HEK293 (cell line): Measurements from ENCODE around the gene KIFAP3.

Experiments used
- CTCF ChIA-PET: fragments of 350-600 bp; formaldehyde crosslinking; extraction: SDS; loops from one replicate; lab custom pipeline; 2021; ENCODE audit warnings: antibody characterized with exemption; lab: Yijun Ruan, JAX
- POLR2A ChIA-PET: fragments of 300-600 bp; formaldehyde crosslinking; extraction: SDS; loops from one replicate; lab custom pipeline; 2020; ENCODE audit warnings: antibody characterized with exemption, inconsistent platforms; lab: Yijun Ruan, JAX
- H3K27ac ChIP-seq: fragments of 200-500 bp; sonication (Bioruptor generic); 2 replicates; pipeline ENCODE4 v1.5.1; 2014; ENCODE audit warnings: low read depth, low read length, control low read depth, inconsistent platforms; ENCODE audit errors: extremely low read depth
- H3K36me3 ChIP-seq, 2 experiments: fragments of 200-500 bp in 1 of 2; sonication (Bioruptor generic) in 1 of 2; 1 replicate in 1 of 2; 2 replicates in 1 of 2; pipeline ENCODE4 v1.5.1; 2014 to 2017; ENCODE audit warnings: inconsistent platforms in 2 of 2, low read length in 2 of 2; ENCODE audit not compliant: control insufficient read depth in 2 of 2, insufficient read depth in 1 of 2
- H3K4me1 ChIP-seq: fragments of 200-500 bp; sonication (Bioruptor generic); 2 replicates; pipeline ENCODE4 v1.5.1; 2014; ENCODE audit warnings: mild to moderate bottlenecking, low read length, inconsistent platforms; ENCODE audit not compliant: control insufficient read depth, insufficient read depth
- H3K4me3 ChIP-seq: 2 replicates; pipeline ENCODE4 v1.5.1; 2011; ENCODE audit warnings: low read depth, mild to moderate bottlenecking, control low read depth, low read length, moderate library complexity
- H3K9me3 ChIP-seq: fragments of 200-500 bp; sonication (Bioruptor generic); 2 replicates; pipeline ENCODE4 v1.5.1; 2014; ENCODE audit warnings: low read depth, low read length, inconsistent platforms; ENCODE audit not compliant: control insufficient read depth, insufficient read depth
- MYNN ChIP-seq: fragments of 450-650 bp; formaldehyde crosslinking; IDR thresholded peaks from 2 replicates; pipeline ENCODE4 v1.5.1; 2016; ENCODE audit warnings: missing biosample characterization, missing genetic modification characterization, borderline replicate concordance
- MZF1 ChIP-seq: fragments of 450-650 bp; formaldehyde crosslinking; IDR thresholded peaks from 2 replicates; pipeline ENCODE4 v1.5.1; 2017; ENCODE audit warnings: missing biosample characterization, missing genetic modification characterization, borderline replicate concordance
- SCRT2 ChIP-seq: fragments of 450-650 bp; formaldehyde crosslinking; IDR thresholded peaks from 2 replicates; pipeline ENCODE4 v1.5.1; 2016; ENCODE audit warnings: missing biosample characterization, missing genetic modification characterization
- YY2 ChIP-seq: fragments of 450-650 bp; formaldehyde crosslinking; IDR thresholded peaks from 2 replicates; pipeline ENCODE4 v1.5.1; 2016; ENCODE audit warnings: missing biosample characterization, missing genetic modification characterization
- ZNF239 ChIP-seq: fragments of 450-650 bp; formaldehyde crosslinking; IDR thresholded peaks from 2 replicates; pipeline ENCODE4 v1.5.1; 2016; ENCODE audit warnings: missing biosample characterization, missing genetic modification characterization
- ZNF391 ChIP-seq: fragments of 450-650 bp; formaldehyde crosslinking; IDR thresholded peaks from 2 replicates; pipeline ENCODE4 v1.5.1; 2016; ENCODE audit warnings: low read depth, missing biosample characterization, missing genetic modification characterization, borderline replicate concordance
- ZNF416 ChIP-seq: fragments of 450-650 bp; formaldehyde crosslinking; IDR thresholded peaks from 2 replicates; pipeline ENCODE4 v1.5.1; 2016; ENCODE audit warnings: missing biosample characterization, missing genetic modification characterization
- ZNF473 ChIP-seq: fragments of 450-650 bp; formaldehyde crosslinking; IDR thresholded peaks from 2 replicates; pipeline ENCODE4 v1.5.1; 2017; ENCODE audit warnings: missing biosample characterization, missing genetic modification characterization
- ZNF501 ChIP-seq: fragments of 450-650 bp; formaldehyde crosslinking; IDR thresholded peaks from 2 replicates; pipeline ENCODE4 v1.5.1; 2016; ENCODE audit warnings: missing biosample characterization, missing genetic modification characterization
- ZNF621 ChIP-seq: fragments of 450-650 bp; formaldehyde crosslinking; IDR thresholded peaks from 2 replicates; pipeline ENCODE4 v1.5.1; 2017; ENCODE audit warnings: missing biosample characterization, missing genetic modification characterization
- ZNF654 ChIP-seq: fragments of 450-650 bp; formaldehyde crosslinking; IDR thresholded peaks from 2 replicates; pipeline ENCODE4 v1.5.1; 2016; ENCODE audit warnings: low read depth, missing biosample characterization, missing genetic modification characterization
- ZNF670 ChIP-seq: fragments of 450-650 bp; formaldehyde crosslinking; IDR thresholded peaks from 2 replicates; pipeline ENCODE4 v1.5.1; 2016; ENCODE audit warnings: missing biosample characterization, missing genetic modification characterization, low read depth
- ZNF707 ChIP-seq: fragments of 450-650 bp; formaldehyde crosslinking; IDR thresholded peaks from 2 replicates; pipeline ENCODE4 v1.5.1; 2016; ENCODE audit warnings: missing biosample characterization, missing genetic modification characterization
- ZNF776 ChIP-seq: fragments of 450-650 bp; formaldehyde crosslinking; IDR thresholded peaks from 2 replicates; pipeline ENCODE4 v1.5.0; 2017; ENCODE audit warnings: missing biosample characterization, missing genetic modification characterization, borderline replicate concordance
- ZNF791 ChIP-seq: fragments of 450-650 bp; formaldehyde crosslinking; IDR thresholded peaks from 2 replicates; pipeline ENCODE4 v1.5.1; 2016; ENCODE audit warnings: missing biosample characterization, missing genetic modification characterization
- ZNF837 ChIP-seq: fragments of 450-650 bp; formaldehyde crosslinking; IDR thresholded peaks from 2 replicates; pipeline ENCODE4 v1.5.1; 2016; ENCODE audit warnings: missing biosample characterization, missing genetic modification characterization
- TF ChIP-seq, protein P1 (sequence below): sonication (generic); formaldehyde crosslinking; IDR thresholded peaks from 2 replicates; pipeline ENCODE4 v1.8.1; 2022; ENCODE audit warnings: mild to moderate bottlenecking, moderate library complexity, missing genetic modification reagents
- TF ChIP-seq, protein P2 (sequence below): fragments of 450-650 bp; formaldehyde crosslinking; IDR thresholded peaks from 2 replicates; pipeline ENCODE4 v1.5.1; 2016; ENCODE audit warnings: missing biosample characterization, missing genetic modification characterization
- TF ChIP-seq, protein P3 (sequence below): fragments of 450-650 bp; formaldehyde crosslinking; IDR thresholded peaks from 2 replicates; pipeline ENCODE4 v1.5.1; 2016; ENCODE audit warnings: missing biosample characterization, missing genetic modification characterization
- TF ChIP-seq, protein P4 (sequence below): fragments of 450-650 bp; formaldehyde crosslinking; IDR thresholded peaks from 2 replicates; pipeline ENCODE4; 2016; ENCODE audit warnings: missing biosample characterization, missing genetic modification characterization
- TF ChIP-seq, protein P5 (sequence below): fragments of 450-650 bp; formaldehyde crosslinking; IDR thresholded peaks from 2 replicates; pipeline ENCODE4 v1.5.1; 2016; ENCODE audit warnings: missing biosample characterization, missing genetic modification characterization

KIFAP3 gene

DNA sequence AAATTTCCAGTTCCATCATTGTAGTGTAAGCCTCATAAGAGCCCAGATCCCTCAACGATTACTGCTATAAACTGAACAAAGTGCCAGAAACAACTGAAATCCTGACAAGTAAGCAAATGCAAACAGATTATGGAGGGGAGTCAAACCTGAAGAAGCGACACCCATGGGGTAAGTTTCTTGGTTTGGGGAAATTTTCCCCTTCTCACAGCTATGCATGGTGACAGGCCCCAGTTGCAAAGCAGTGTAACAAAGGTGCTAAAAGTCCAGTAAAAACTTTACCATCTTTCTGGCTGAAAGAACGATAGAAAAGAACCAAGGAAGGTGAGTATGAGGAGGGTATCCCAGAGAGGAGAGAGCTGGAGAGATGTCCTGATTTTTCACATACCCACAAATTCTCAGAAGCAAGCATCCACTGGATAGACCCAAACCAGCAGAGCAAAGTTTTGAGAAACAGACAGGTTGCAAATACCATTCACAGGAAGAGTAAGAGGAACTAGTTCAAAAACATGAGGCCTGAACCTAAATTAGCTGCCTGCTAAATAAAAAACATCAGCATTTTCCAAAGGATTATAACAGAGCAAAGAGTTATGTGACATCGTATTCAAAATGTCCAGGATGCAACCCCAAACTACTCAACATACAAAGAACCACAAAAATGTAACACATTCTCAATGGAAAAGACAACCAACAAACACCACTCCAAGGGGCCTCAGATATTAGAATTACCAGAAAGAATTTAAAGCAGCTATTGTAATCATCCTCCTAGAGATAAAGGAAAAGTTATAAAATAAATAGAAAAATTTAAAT, 195.3 kb downstream of the KIFAP3 start (continued):
- TF ChIP-seq, protein P1, sequence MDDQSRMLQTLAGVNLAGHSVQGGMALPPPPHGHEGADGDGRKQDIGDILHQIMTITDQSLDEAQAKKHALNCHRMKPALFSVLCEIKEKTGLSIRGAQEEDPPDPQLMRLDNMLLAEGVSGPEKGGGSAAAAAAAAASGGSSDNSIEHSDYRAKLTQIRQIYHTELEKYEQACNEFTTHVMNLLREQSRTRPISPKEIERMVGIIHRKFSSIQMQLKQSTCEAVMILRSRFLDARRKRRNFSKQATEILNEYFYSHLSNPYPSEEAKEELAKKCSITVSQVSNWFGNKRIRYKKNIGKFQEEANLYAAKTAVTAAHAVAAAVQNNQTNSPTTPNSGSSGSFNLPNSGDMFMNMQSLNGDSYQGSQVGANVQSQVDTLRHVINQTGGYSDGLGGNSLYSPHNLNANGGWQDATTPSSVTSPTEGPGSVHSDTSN: no peak
- TF ChIP-seq, protein P2, sequence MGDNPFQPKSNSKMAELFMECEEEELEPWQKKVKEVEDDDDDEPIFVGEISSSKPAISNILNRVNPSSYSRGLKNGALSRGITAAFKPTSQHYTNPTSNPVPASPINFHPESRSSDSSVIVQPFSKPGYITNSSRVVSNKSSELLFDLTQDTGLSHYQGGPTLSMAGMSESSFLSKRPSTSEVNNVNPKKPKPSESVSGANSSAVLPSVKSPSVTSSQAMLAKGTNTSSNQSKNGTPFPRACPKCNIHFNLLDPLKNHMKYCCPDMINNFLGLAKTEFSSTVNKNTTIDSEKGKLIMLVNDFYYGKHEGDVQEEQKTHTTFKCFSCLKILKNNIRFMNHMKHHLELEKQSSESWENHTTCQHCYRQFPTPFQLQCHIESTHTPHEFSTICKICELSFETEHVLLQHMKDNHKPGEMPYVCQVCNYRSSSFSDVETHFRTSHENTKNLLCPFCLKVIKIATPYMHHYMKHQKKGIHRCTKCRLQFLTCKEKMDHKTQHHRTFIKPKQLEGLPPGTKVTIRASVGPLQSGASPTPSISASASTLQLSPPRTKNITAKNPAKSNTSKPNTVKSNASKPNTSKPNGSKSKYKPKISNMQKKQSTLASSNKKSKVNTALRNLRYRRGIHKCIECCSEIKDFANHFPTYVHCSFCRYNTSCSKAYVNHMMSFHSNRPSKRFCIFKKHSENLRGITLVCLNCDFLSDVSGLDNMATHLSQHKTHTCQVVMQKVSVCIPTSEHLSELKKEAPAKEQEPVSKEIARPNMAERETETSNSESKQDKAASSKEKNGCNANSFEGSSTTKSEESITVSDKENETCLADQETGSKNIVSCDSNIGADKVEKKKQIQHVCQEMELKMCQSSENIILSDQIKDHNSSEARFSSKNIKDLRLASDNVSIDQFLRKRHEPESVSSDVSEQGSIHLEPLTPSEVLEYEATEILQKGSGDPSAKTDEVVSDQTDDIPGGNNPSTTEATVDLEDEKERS: no peak
- TF ChIP-seq MYNN (tag by site-specific recombination): no peak
- TF ChIP-seq ZNF654 (tag by site-specific recombination): no peak
- no peak for TF ChIP-seq SCRT2 (tag by site-specific recombination)
- TF ChIP-seq ZNF391: no peak

DNA sequence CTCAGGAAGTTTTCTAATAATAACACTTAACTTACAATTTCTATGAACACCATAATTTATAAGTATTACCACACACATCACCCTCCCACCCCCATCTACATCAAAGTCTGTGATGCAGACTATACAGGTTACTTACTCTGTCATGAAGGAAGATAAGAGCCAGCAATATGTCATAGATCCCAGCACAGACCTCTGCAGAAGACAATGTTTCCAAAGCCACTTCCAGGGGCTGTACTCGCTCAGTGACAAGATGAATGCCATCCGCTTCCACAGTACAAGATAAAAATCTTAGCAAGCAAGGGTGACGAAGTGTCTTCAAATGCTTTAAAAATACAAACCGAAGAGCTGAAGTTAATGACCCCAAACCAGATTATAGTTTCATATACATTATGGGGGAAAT, 196.0 kb downstream of the KIFAP3 start:
- ChIA-PET CTCF (no interaction called here), POLR2A (no interaction called here)
- H3K4me1 ChIP-seq: no peaks in the 10 kb centered on the region
- no peaks in the 10 kb centered on the region for H3K9me3 ChIP-seq
- H3K4me3 ChIP-seq: no peak overlapping the region
- H3K27ac ChIP-seq: no peak overlapping the region
- TF ChIP-seq, protein P3, sequence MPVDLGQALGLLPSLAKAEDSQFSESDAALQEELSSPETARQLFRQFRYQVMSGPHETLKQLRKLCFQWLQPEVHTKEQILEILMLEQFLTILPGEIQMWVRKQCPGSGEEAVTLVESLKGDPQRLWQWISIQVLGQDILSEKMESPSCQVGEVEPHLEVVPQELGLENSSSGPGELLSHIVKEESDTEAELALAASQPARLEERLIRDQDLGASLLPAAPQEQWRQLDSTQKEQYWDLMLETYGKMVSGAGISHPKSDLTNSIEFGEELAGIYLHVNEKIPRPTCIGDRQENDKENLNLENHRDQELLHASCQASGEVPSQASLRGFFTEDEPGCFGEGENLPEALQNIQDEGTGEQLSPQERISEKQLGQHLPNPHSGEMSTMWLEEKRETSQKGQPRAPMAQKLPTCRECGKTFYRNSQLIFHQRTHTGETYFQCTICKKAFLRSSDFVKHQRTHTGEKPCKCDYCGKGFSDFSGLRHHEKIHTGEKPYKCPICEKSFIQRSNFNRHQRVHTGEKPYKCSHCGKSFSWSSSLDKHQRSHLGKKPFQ (tag by site-specific recombination): no peak
- TF ChIP-seq ZNF776 (tag by site-specific recombination) (no peak), ZNF621 (tag by site-specific recombination) (no peak), ZNF501 (tag by site-specific recombination) (no peak), ZNF416 (tag by site-specific recombination) (no peak), ZNF707 (tag by site-specific recombination) (no peak)
- TF ChIP-seq, protein P4, sequence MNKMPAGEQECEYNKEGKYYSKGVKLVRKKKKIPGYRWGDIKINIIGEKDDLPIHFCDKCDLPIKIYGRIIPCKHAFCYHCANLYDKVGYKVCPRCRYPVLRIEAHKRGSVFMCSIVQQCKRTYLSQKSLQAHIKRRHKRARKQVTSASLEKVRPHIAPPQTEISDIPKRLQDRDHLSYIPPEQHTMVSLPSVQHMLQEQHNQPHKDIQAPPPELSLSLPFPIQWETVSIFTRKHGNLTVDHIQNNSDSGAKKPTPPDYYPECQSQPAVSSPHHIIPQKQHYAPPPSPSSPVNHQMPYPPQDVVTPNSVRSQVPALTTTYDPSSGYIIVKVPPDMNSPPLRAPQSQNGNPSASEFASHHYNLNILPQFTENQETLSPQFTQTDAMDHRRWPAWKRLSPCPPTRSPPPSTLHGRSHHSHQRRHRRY (tag by site-specific recombination): no peak
- peaks cover 14 to 57% of the 10 kb centered on the region in 2 experiments for H3K36me3 ChIP-seq

DNA sequence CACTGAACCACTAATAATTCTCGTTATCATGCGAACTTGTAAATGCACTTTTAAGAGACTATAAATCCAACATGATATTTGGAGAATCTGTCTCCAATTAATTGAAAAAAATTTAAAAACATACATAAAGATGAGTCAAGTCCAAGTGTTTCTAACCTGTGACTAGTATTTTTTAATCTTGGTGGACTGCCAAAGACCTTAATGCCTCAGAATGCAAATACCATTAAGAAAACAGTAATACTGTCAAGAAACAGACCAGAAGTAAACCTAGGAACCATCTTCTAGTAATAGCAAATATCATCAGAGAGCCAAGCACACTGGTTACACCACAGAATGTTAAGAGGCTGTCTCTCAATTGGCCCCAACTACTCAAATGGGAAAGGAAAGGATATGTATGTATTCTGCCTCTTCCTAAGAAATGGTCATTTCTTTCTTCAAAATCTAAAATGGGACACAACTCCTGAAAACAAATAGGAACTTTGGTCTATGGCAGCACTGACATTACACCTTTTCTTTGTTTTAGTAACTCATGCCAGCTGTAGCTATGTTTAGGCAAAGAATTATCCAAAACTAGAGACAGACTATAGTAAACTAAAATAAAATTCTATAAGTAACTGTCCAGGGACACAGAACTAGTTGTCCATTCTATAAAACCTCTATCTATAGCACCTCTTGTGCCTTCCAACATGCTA, 196.5 kb downstream of the KIFAP3 start:
- ChIA-PET CTCF (no interaction called here), POLR2A (no interaction called here)
- Histone ChIP-seq H3K36me3 (peaks cover 19 to 60% of the 10 kb centered on the region in 2 experiments), H3K9me3 (no peaks in the 10 kb centered on the region), H3K4me1 (no peaks in the 10 kb centered on the region), H3K4me3 (no peak overlapping the region), H3K27ac (no peak overlapping the region)
- TF ChIP-seq ZNF670: no peak
- no peak for TF ChIP-seq ZNF391
- TF ChIP-seq YY2: no peak
- TF ChIP-seq ZNF837 (tag by site-specific recombination): no peak
- no peak for TF ChIP-seq MZF1
- TF ChIP-seq ZNF239 (tag by site-specific recombination): no peak
- TF ChIP-seq ZNF473 (tag by site-specific recombination): no peak
- TF ChIP-seq, protein P5, sequence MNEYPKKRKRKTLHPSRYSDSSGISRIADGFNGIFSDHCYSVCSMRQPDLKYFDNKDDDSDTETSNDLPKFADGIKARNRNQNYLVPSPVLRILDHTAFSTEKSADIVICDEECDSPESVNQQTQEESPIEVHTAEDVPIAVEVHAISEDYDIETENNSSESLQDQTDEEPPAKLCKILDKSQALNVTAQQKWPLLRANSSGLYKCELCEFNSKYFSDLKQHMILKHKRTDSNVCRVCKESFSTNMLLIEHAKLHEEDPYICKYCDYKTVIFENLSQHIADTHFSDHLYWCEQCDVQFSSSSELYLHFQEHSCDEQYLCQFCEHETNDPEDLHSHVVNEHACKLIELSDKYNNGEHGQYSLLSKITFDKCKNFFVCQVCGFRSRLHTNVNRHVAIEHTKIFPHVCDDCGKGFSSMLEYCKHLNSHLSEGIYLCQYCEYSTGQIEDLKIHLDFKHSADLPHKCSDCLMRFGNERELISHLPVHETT: no peak
- TF ChIP-seq ZNF791 (tag by site-specific recombination): no peak
